GM18951 (cell line): ENCODE results near the gene RFTN1.

Source experiments
- POLR2A ChIP-seq: IDR thresholded peaks from 4 replicates; pipeline ENCODE4 v1.6.1; 2011; ENCODE audit warnings: mild to moderate bottlenecking; ENCODE audit not compliant: insufficient read length, insufficient read depth; ENCODE audit errors: extremely low read depth
- in situ Hi-C: fragments of 300-500 bp; cut with MboI; formaldehyde crosslinking; loops from one replicate; pipeline ENCODE4 v1.12.0; 2022; ENCODE audit warnings: low sequenced_read_pairs, mixed read lengths, inconsistent platforms; ENCODE audit not compliant: unreplicated experiment

RFTN1 gene

GRCh38 chr3:16513141-16514020 lies at the start of gene RFTN1:
Gene RFTN1, minus strand, starts transcription at chr3:16513699. Its CDS starts 19,830 bp downstream, at chr3:16493869.
- TF ChIP-seq POLR2A = peak; percentile 58
- in situ Hi-C loops = no loop called here

GRCh38 chr3:16559653-16560365 lies 46.3 kb upstream of the RFTN1 start:
- TF ChIP-seq POLR2A = no peak
- in situ Hi-C loops = no loop called here

GRCh38 chr3:16554126-16554525 lies 40.6 kb upstream of the RFTN1 start:
- TF ChIP-seq POLR2A = no peak
- in situ Hi-C loops = loop anchor here (5.0 kb wide), 1 partner anchor 267 kb away; no protein-coding TSS in a partner anchor

- in situ Hi-C loops = loop anchor here (5.0 kb wide), 1 partner anchor 265 kb away; no protein-coding TSS in a partner anchor
- TF ChIP-seq POLR2A = no peak
Observed at GRCh38 chr3:16552757-16553156, 39.3 kb upstream of the RFTN1 start.

- TF ChIP-seq POLR2A = no peak
- in situ Hi-C loops = loop anchor here (5.0 kb wide), 1 partner anchor 264 kb away; no protein-coding TSS in a partner anchor
Observed at GRCh38 chr3:16551342-16551976, 38.0 kb upstream of the RFTN1 start.

- in situ Hi-C loops = loop anchor here (5.0 kb wide), 1 partner anchor 264 kb away; no protein-coding TSS in a partner anchor
- no peak for TF ChIP-seq POLR2A
Observed at GRCh38 chr3:16550676-16551341, 37.3 kb upstream of the RFTN1 start.

- TF ChIP-seq POLR2A = no peak
- in situ Hi-C loops = loop anchor here (5.0 kb wide), 1 partner anchor 263 kb away; no protein-coding TSS in a partner anchor
Observed at GRCh38 chr3:16550305-16550675, 36.8 kb upstream of the RFTN1 start.

GRCh38 chr3:16548721-16549120 lies 35.2 kb upstream of the RFTN1 start:
- TF ChIP-seq POLR2A = no peak
- in situ Hi-C loops = no loop called here

GRCh38 chr3:16547561-16548357 lies 34.3 kb upstream of the RFTN1 start:
- no peak for TF ChIP-seq POLR2A
- in situ Hi-C loops = no loop called here

GRCh38 chr3:16546186-16547010 lies 32.9 kb upstream of the RFTN1 start:
- no peak for TF ChIP-seq POLR2A
- in situ Hi-C loops = no loop called here
